ENCODE results near the gene PLAC8L1.

DNA sequence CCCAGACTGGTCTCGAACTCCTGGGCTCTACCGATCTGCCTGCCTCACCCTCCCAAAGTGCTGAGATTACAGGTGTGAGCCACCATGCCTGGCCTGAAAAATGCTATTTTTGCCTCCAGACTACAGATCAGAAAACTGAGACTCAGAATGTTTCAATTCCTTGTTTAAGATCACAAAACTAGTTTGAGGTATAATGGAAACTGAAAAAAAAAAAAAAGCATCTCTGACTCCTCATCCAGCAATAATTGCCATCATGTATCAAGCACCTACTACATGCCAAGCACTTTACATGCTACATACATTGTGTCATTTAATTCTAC is 35.6 kb downstream of the PLAC8L1 start:
- TF ChIP-seq CTCF (IDR thresholded peaks at IDR 0.05; ENCODE audit: insufficient read depth, low read depth, low read length) = no peak
- no peak for TF ChIP-seq EZH2 (IDR thresholded peaks at IDR 0.05; ENCODE audit: insufficient read depth, low read length)
